ENCODE data around the gene FZD1. TPM values are rescaled to one million over a fixed set of nuclear protein-coding genes. Genes with fewer than 3 reads are reported as not detected.
A peak's percentile ranks its signal among the peaks of the same experiment; 100 is the strongest.

Gene FZD1
- total RNA-seq, 4 donors from 2014 or later = 66.4 to 127 (median 114) TPM

GRCh38 chr7:91280185-91280584 is 16.0 kb downstream of the FZD1 start:
- Histone ChIP-seq H3K36me3 (no peaks in the 10 kb centered on the region), H3K4me3 (replicated peaks in 1 of 3) (no peak overlapping the region), H3K27me3 (no peaks in the 10 kb centered on the region), H3K27ac (peak overlapping the region in 2 of 3 donors; percentile 4 to 39), H3K9me3 (no peaks in the 10 kb centered on the region), H3K4me1 (peaks cover 9 to 11% of the 10 kb centered on the region in 2 donors)
- intact Hi-C loops (cut with DNase I) = no loop called here
- DNase-seq = no peak
- WGBS, 2 donors = 52 to 64% methylated on average over 1 of the region's 1 CpG
- no peak for TF ChIP-seq POLR2A (IDR thresholded peaks at IDR 0.05)
- TF ChIP-seq CTCF (IDR thresholded peaks at IDR 0.05) = no peak

- Histone ChIP-seq H3K9me3 (no peaks in the 10 kb centered on the region), H3K27ac (peak overlapping the region in 2 of 3 donors; percentile 4 to 39), H3K4me3 (replicated peaks in 1 of 3) (no peak overlapping the region), H3K4me1 (peaks cover 9 to 15% of the 10 kb centered on the region in 2 donors), H3K27me3 (no peaks in the 10 kb centered on the region), H3K36me3 (no peaks in the 10 kb centered on the region)
- intact Hi-C loops (cut with DNase I) = no loop called here
- no peak for DNase-seq
- TF ChIP-seq POLR2A (IDR thresholded peaks at IDR 0.05) = no peak
- no peak for TF ChIP-seq CTCF (IDR thresholded peaks at IDR 0.05)
- WGBS, 2 donors = 87 to 94% methylated on average over 1 of the region's 1 CpG
Observed at GRCh38 chr7:91280604-91281003, 16.4 kb downstream of the FZD1 start.

GRCh38 chr7:91285696-91286355 is 21.6 kb downstream of the FZD1 start:
- H3K4me3 ChIP-seq (replicated peaks in 1 of 3) = no peak overlapping the region
- intact Hi-C loops (cut with DNase I) = no loop called here
- no peak for TF ChIP-seq CTCF (IDR thresholded peaks at IDR 0.05)
- TF ChIP-seq POLR2A (IDR thresholded peaks at IDR 0.05) = no peak
- H3K9me3 ChIP-seq = no peaks in the 10 kb centered on the region
- no peaks in the 10 kb centered on the region for H3K36me3 ChIP-seq
- 69 to 70% methylated on average over 7 of the region's 7 CpGs for WGBS, 2 donors
- peaks cover 24 to 31% of the 10 kb centered on the region in 2 donors for H3K4me1 ChIP-seq
- H3K27ac ChIP-seq = peak overlapping the region; percentile 71 to 87 (median 76)
- no peaks in the 10 kb centered on the region for H3K27me3 ChIP-seq
- DNase-seq = no peak

- Histone ChIP-seq H3K36me3 (no peaks in the 10 kb centered on the region), H3K27ac (peak overlapping the region; percentile 71 to 87 (median 76)), H3K9me3 (no peaks in the 10 kb centered on the region), H3K27me3 (no peaks in the 10 kb centered on the region), H3K4me3 (replicated peaks in 1 of 3) (no peak overlapping the region), H3K4me1 (peaks cover 24 to 31% of the 10 kb centered on the region in 2 donors)
- WGBS, 2 donors = 37 to 41% methylated on average over 6 of the region's 6 CpGs
- intact Hi-C loops (cut with DNase I) = no loop called here
- TF ChIP-seq POLR2A (IDR thresholded peaks at IDR 0.05) = no peak
- TF ChIP-seq CTCF (IDR thresholded peaks at IDR 0.05) = no peak
- peak; percentile 64 to 65 for DNase-seq
Observed at GRCh38 chr7:91286432-91286831, 22.2 kb downstream of the FZD1 start.

- Histone ChIP-seq H3K36me3 (no peaks in the 10 kb centered on the region), H3K27me3 (no peaks in the 10 kb centered on the region), H3K9me3 (no peaks in the 10 kb centered on the region), H3K4me1 (peaks cover 24 to 31% of the 10 kb centered on the region in 2 donors), H3K27ac (peak overlapping the region; percentile 71 to 87 (median 76)), H3K4me3 (replicated peaks in 1 of 3) (no peak overlapping the region)
- TF ChIP-seq CTCF (IDR thresholded peaks at IDR 0.05) (peak in 4 of 6 experiments; percentile 40 to 44 (median 40)), POLR2A (IDR thresholded peaks at IDR 0.05) (peak in 1 of 2 donors; percentile 20)
- 14 to 20% methylated on average over 4 of the region's 4 CpGs for WGBS, 2 donors
- peak; percentile 59 to 61 for DNase-seq
- intact Hi-C loops (cut with DNase I) = no loop called here
Observed at GRCh38 chr7:91287371-91288084, 23.3 kb downstream of the FZD1 start.
